ENCODE measurements around the gene AAMDC. TPM values are rescaled to one million over a fixed set of nuclear protein-coding genes. Genes with fewer than 3 reads are reported as not detected.

The AAMDC gene
- total and polyA plus RNA-seq, 10 donors, result 9.5 to 37.2 (median 22.0) TPM

GRCh38 chr11:77784572-77784971, 36.4 kb upstream of the AAMDC start:
- no peak overlapping the region for H3K4me3 ChIP-seq
- intact Hi-C loops (cut with DNase I; ENCODE audit: low total_unique reads), result no loop called here

GRCh38 chr11:77789061-77789730, 31.7 kb upstream of the AAMDC start:
- intact Hi-C loops (cut with DNase I; ENCODE audit: low total_unique reads), result no loop called here
- TF ChIP-seq, protein P1, sequence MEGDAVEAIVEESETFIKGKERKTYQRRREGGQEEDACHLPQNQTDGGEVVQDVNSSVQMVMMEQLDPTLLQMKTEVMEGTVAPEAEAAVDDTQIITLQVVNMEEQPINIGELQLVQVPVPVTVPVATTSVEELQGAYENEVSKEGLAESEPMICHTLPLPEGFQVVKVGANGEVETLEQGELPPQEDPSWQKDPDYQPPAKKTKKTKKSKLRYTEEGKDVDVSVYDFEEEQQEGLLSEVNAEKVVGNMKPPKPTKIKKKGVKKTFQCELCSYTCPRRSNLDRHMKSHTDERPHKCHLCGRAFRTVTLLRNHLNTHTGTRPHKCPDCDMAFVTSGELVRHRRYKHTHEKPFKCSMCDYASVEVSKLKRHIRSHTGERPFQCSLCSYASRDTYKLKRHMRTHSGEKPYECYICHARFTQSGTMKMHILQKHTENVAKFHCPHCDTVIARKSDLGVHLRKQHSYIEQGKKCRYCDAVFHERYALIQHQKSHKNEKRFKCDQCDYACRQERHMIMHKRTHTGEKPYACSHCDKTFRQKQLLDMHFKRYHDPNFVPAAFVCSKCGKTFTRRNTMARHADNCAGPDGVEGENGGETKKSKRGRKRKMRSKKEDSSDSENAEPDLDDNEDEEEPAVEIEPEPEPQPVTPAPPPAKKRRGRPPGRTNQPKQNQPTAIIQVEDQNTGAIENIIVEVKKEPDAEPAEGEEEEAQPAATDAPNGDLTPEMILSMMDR (IDR thresholded peaks at IDR 0.05 in 8 of 11, conservative IDR thresholded peaks at IDR 0.05 in 3 of 11), result no peak
- TF ChIP-seq POLR2A (IDR thresholded peaks at IDR 0.05) (no peak), POLR2AphosphoS5 (IDR thresholded peaks at IDR 0.05) (no peak)
- Histone ChIP-seq H3K27ac (no peak overlapping the region), H3K9me3 (peaks cover 0 to 11% (median 3%) of the 10 kb centered on the region in 8 donors), H3K4me1 (peaks cover 4 to 72% (median 10%) of the 10 kb centered on the region in 6 donors), H3K27me3 (replicated peaks in 1 of 7) (no peaks in the 10 kb centered on the region), H3K4me3 (no peak overlapping the region), H3K36me3 (peaks cover 0 to 41% (median 2%) of the 10 kb centered on the region in 6 donors)
- no peak for DNase-seq
- 82 to 92% (median 87%) methylated on average over 8 to 11 of the region's 11 CpGs for WGBS, 5 donors

More at GRCh38 chr11:77784572-77784971, 36.4 kb upstream of the AAMDC start:
- H3K9me3 ChIP-seq, result no peaks in the 10 kb centered on the region
- peaks cover 0 to 9% (median under 1%) of the 10 kb centered on the region in 6 donors for H3K36me3 ChIP-seq
- no peak overlapping the region for H3K27ac ChIP-seq
- TF ChIP-seq, protein P1 (IDR thresholded peaks at IDR 0.05 in 8 of 11, conservative IDR thresholded peaks at IDR 0.05 in 3 of 11), result no peak
- TF ChIP-seq POLR2AphosphoS5 (IDR thresholded peaks at IDR 0.05), result no peak
- no peak for TF ChIP-seq POLR2A (IDR thresholded peaks at IDR 0.05)
- DNase-seq, result no peak
- WGBS, 5 donors, result 89 to 97% (median 96%) methylated on average over 3 of the region's 3 CpGs
- no peaks in the 10 kb centered on the region for H3K27me3 ChIP-seq (replicated peaks in 1 of 7)
- H3K4me1 ChIP-seq, result peaks cover 5 to 77% (median 29%) of the 10 kb centered on the region in 6 donors

DNA sequence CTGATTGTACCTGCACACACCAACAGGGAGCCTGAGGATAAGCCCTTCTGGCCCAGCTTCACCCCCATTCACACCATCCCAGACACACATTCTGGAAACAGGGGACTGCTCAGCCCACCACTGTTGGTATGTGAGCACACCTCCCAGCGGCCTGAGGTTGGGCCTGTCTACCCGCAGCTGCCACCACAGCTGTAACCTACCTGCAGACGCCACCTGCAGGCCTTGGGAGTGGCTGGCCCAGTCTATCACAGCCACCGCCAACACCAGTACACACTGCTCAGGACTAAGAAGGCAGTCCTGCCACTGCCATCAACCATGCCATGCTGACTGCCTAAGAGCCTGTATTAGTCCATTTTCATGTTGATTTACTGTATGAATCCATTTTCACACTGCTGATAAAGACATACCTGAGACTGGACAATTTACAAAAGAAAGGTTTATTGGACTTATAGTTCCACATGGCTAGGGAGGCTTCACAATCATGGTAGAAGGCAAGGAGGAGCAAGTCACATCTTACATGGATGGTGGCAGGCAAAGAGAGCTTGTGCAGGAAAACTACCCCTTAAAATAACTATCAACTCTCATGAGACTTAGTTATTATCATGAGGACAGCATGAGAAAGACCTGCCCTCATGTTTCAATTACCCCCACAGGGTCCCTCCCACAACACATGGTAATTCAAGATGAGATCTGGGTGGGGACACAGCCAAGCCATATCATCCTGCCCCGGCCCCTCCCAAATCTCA, 31.0 kb upstream of the AAMDC start:
- Histone ChIP-seq H3K9me3 (peaks cover 0 to 11% (median 3%) of the 10 kb centered on the region in 8 donors), H3K4me1 (peaks cover 4 to 72% (median 10%) of the 10 kb centered on the region in 6 donors), H3K4me3 (no peak overlapping the region), H3K27ac (no peak overlapping the region), H3K27me3 (replicated peaks in 1 of 7) (no peaks in the 10 kb centered on the region), H3K36me3 (peaks cover 0 to 41% (median 2%) of the 10 kb centered on the region in 6 donors)
- peak in 1 of 3 donors; percentile 28 for TF ChIP-seq POLR2AphosphoS5 (IDR thresholded peaks at IDR 0.05)
- TF ChIP-seq POLR2A (IDR thresholded peaks at IDR 0.05), result no peak
- intact Hi-C loops (cut with DNase I; ENCODE audit: low total_unique reads), result no loop called here
- 91 to 100% (median 98%) methylated on average over 5 of the region's 5 CpGs for WGBS, 5 donors
- no peak for DNase-seq

DNA sequence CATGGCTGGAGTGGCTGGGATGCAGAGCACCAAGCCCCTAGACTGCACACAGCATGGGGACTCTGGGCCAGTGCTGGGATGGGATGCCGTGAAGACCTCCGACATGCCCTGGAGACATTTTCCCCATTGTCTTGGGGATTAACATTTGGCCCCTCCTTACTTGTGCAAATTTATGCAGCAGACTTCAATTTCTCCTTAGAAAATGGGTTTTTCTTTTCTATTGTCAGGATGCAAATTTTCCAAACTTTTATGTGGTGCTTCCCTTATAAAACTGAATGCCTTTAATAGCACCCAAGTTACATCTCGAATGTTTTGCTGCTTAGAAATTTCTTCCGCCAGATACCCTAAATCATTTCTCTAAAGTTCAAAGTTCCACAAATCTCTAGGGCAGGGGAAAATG, 29.6 kb upstream of the AAMDC start:
- TF ChIP-seq POLR2AphosphoS5 (IDR thresholded peaks at IDR 0.05), result no peak
- TF ChIP-seq POLR2A (IDR thresholded peaks at IDR 0.05), result no peak
- Histone ChIP-seq H3K27me3 (replicated peaks in 1 of 7) (no peaks in the 10 kb centered on the region), H3K36me3 (peaks cover 0 to 41% (median 2%) of the 10 kb centered on the region in 6 donors), H3K27ac (no peak overlapping the region), H3K4me1 (peaks cover 4 to 75% (median 11%) of the 10 kb centered on the region in 6 donors), H3K4me3 (no peak overlapping the region), H3K9me3 (peaks cover 0 to 11% (median 3%) of the 10 kb centered on the region in 8 donors)
- WGBS, 5 donors, result 96 to 99% (median 98%) methylated on average over 4 of the region's 4 CpGs
- intact Hi-C loops (cut with DNase I; ENCODE audit: low total_unique reads), result no loop called here
- DNase-seq, result no peak

- Histone ChIP-seq H3K36me3 (peaks cover 0 to 45% (median 2%) of the 10 kb centered on the region in 6 donors), H3K9me3 (peaks cover 0 to 11% (median 3%) of the 10 kb centered on the region in 8 donors), H3K27me3 (replicated peaks in 1 of 7) (no peaks in the 10 kb centered on the region), H3K4me3 (no peak overlapping the region), H3K4me1 (peaks cover 0 to 70% (median 5%) of the 10 kb centered on the region in 6 donors), H3K27ac (no peak overlapping the region)
- intact Hi-C loops (cut with DNase I; ENCODE audit: low total_unique reads), result no loop called here
- WGBS, 5 donors, result 91 to 98% (median 92%) methylated on average over 2 of the region's 2 CpGs
- TF ChIP-seq POLR2A (IDR thresholded peaks at IDR 0.05) (no peak), POLR2AphosphoS5 (IDR thresholded peaks at IDR 0.05) (no peak)
- TF ChIP-seq, protein P1 (IDR thresholded peaks at IDR 0.05 in 8 of 11, conservative IDR thresholded peaks at IDR 0.05 in 3 of 11), result no peak
- DNase-seq, result no peak
These were observed 27.0 kb upstream of the AAMDC start for GRCh38 chr11:77793972-77794371.
